Measurements from ENCODE around the gene TBP. TPM values are rescaled to one million over a fixed set of nuclear protein-coding genes. Genes with fewer than 3 reads are reported as not detected.

The TBP gene
- total and polyA plus RNA-seq, 2 donors (not counting 1 experiment from before 2014, with no cell fraction given): 21.0 to 24.7 TPM

- Histone ChIP-seq H3K4me3 (ENCODE audit: control extremely low read depth in 1 of 5, extremely low read depth in 1 of 5, insufficient read depth in 1 of 5, low read depth in 2 of 5, low read length in 4 of 5) (no peak overlapping the region), H3K4me2 (replicated peaks; ENCODE audit: low read depth, low read length, poor library complexity, severe bottlenecking) (no peak overlapping the region), H3K36me3 (replicated peaks in 1 of 2; ENCODE audit: control extremely low read depth in 1 of 2, control insufficient read depth in 1 of 2, extremely low read depth in 1 of 2, insufficient read depth in 2 of 2, low read length in 1 of 2) (peaks cover 2 to 87% of the 10 kb centered on the region in 2 experiments), H3K79me2 (ENCODE audit: control insufficient read depth, insufficient read depth, low read length) (peaks cover 62% of the 10 kb centered on the region), H3K27me3 (replicated peaks in 1 of 4; ENCODE audit: control extremely low read depth in 1 of 4, control insufficient read depth in 3 of 4, insufficient read depth in 4 of 4, low read length in 3 of 4) (no peaks in the 10 kb centered on the region), H3K4me1 (ENCODE audit: control insufficient read depth in 2 of 2, insufficient read depth in 2 of 2, low read length in 2 of 2) (no peaks in the 10 kb centered on the region), H3K27ac (ENCODE audit: low read length in 2 of 2) (no peak overlapping the region), H2AFZ (ENCODE audit: insufficient read depth, low read depth, low read length, poor library complexity, severe bottlenecking) (no peak overlapping the region), H4K20me1 (ENCODE audit: control insufficient read depth, insufficient read depth, low read length, poor library complexity, severe bottlenecking) (peaks cover 56% of the 10 kb centered on the region), H3K9me3 (ENCODE audit: control extremely low read depth in 1 of 3, control insufficient read depth in 2 of 3, insufficient read depth in 1 of 3, low read length in 2 of 3) (no peaks in the 10 kb centered on the region), H3K9ac (ENCODE audit: low read length) (no peak overlapping the region)
- 100% methylated on average over 4 of the region's 10 CpGs for WGBS (ENCODE audit: insufficient coverage)
- CTCF ChIA-PET: interaction anchor here (4.6 kb wide), 1 partner anchor 13 kb away, joined by 22 read pairs; no protein-coding TSS in a partner anchor
- H3K4me3 Mint-ChIP-seq: no peak overlapping the region
- POLR2A ChIA-PET: no interaction called here
- H3K9me3 Mint-ChIP-seq (ENCODE audit: insufficient read depth): no peaks in the 10 kb centered on the region
- no peak overlapping the region for H3K27ac Mint-ChIP-seq
- TF ChIP-seq, protein P1, sequence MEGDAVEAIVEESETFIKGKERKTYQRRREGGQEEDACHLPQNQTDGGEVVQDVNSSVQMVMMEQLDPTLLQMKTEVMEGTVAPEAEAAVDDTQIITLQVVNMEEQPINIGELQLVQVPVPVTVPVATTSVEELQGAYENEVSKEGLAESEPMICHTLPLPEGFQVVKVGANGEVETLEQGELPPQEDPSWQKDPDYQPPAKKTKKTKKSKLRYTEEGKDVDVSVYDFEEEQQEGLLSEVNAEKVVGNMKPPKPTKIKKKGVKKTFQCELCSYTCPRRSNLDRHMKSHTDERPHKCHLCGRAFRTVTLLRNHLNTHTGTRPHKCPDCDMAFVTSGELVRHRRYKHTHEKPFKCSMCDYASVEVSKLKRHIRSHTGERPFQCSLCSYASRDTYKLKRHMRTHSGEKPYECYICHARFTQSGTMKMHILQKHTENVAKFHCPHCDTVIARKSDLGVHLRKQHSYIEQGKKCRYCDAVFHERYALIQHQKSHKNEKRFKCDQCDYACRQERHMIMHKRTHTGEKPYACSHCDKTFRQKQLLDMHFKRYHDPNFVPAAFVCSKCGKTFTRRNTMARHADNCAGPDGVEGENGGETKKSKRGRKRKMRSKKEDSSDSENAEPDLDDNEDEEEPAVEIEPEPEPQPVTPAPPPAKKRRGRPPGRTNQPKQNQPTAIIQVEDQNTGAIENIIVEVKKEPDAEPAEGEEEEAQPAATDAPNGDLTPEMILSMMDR (IDR thresholded peaks at IDR 0.05): no peak
- TF ChIP-seq EZH2 (IDR thresholded peaks at IDR 0.05; ENCODE audit: borderline replicate concordance, insufficient read depth, low read depth, low read length, poor library complexity, severe bottlenecking): no peak
- DNase-seq: no peak
- no peaks in the 10 kb centered on the region for H3K27me3 Mint-ChIP-seq
- ATAC-seq (ENCODE audit: low read depth): no peak
- peaks cover 18% of the 10 kb centered on the region for H3K4me1 Mint-ChIP-seq
- intact Hi-C loops (cut with micrococcal nuclease): no loop called here
These were observed 12.0 kb upstream of the TBP start for GRCh38 chr6:170542031-170542719.

- Histone ChIP-seq H3K4me3 (ENCODE audit: control extremely low read depth in 1 of 5, extremely low read depth in 1 of 5, insufficient read depth in 1 of 5, low read depth in 2 of 5, low read length in 4 of 5) (no peak overlapping the region), H3K36me3 (replicated peaks in 1 of 2; ENCODE audit: control extremely low read depth in 1 of 2, control insufficient read depth in 1 of 2, extremely low read depth in 1 of 2, insufficient read depth in 2 of 2, low read length in 1 of 2) (peaks cover 2 to 91% of the 10 kb centered on the region in 2 experiments), H4K20me1 (ENCODE audit: control insufficient read depth, insufficient read depth, low read length, poor library complexity, severe bottlenecking) (peaks cover 64% of the 10 kb centered on the region), H2AFZ (ENCODE audit: insufficient read depth, low read depth, low read length, poor library complexity, severe bottlenecking) (no peak overlapping the region), H3K27ac (ENCODE audit: low read length in 2 of 2) (no peak overlapping the region), H3K27me3 (replicated peaks in 1 of 4; ENCODE audit: control extremely low read depth in 1 of 4, control insufficient read depth in 3 of 4, insufficient read depth in 4 of 4, low read length in 3 of 4) (no peaks in the 10 kb centered on the region), H3K9ac (ENCODE audit: low read length) (no peak overlapping the region), H3K4me2 (replicated peaks; ENCODE audit: low read depth, low read length, poor library complexity, severe bottlenecking) (no peak overlapping the region), H3K79me2 (ENCODE audit: control insufficient read depth, insufficient read depth, low read length) (peaks cover 82% of the 10 kb centered on the region), H3K4me1 (ENCODE audit: control insufficient read depth in 2 of 2, insufficient read depth in 2 of 2, low read length in 2 of 2) (no peaks in the 10 kb centered on the region), H3K9me3 (ENCODE audit: control extremely low read depth in 1 of 3, control insufficient read depth in 2 of 3, insufficient read depth in 1 of 3, low read length in 2 of 3) (no peaks in the 10 kb centered on the region)
- ChIA-PET CTCF (no interaction called here), POLR2A (no interaction called here)
- no peak overlapping the region for H3K27ac Mint-ChIP-seq
- no peak for ATAC-seq (ENCODE audit: low read depth)
- no peak for TF ChIP-seq EZH2 (IDR thresholded peaks at IDR 0.05; ENCODE audit: borderline replicate concordance, insufficient read depth, low read depth, low read length, poor library complexity, severe bottlenecking)
- TF ChIP-seq, protein P1 (IDR thresholded peaks at IDR 0.05): no peak
- no peaks in the 10 kb centered on the region for H3K9me3 Mint-ChIP-seq (ENCODE audit: insufficient read depth)
- intact Hi-C loops (cut with micrococcal nuclease): no loop called here
- H3K4me1 Mint-ChIP-seq: peaks cover 21% of the 10 kb centered on the region
- WGBS (ENCODE audit: insufficient coverage): 100% methylated on average over 1 of the region's 2 CpGs
- DNase-seq: no peak
- H3K27me3 Mint-ChIP-seq: no peaks in the 10 kb centered on the region
- no peak overlapping the region for H3K4me3 Mint-ChIP-seq
These were observed 8.8 kb upstream of the TBP start for GRCh38 chr6:170545405-170545804.

Measured in B cell (primary cell).